AG04450 (cell line): ENCODE results near the gene CLCNKA. TPM values are rescaled to one million over a fixed set of nuclear protein-coding genes. Genes with fewer than 3 reads are reported as not detected.
"Not testable (repeated sequence)": the region's sequence is repeated elsewhere in the genome, so short reads cannot be mapped to it uniquely, and the experiment has no call there.

Experiments used
- CTCF ChIA-PET: fragments of 300-600, 350-600 bp; formaldehyde crosslinking; extraction: SDS; loops from one replicate; lab custom pipeline; 2022; ENCODE audit warnings: antibody characterized with exemption, inconsistent platforms; lab: Charles Lee
- POLR2A ChIA-PET: fragments of 350-600 bp; formaldehyde crosslinking; extraction: SDS; loops from one replicate; lab custom pipeline; 2021; ENCODE audit warnings: antibody characterized with exemption, inconsistent platforms; lab: Yijun Ruan, JAX
- DNase-seq: peaks from one replicate; pipeline ENCODE4 v3.0.0-alpha.2; 2011; ENCODE audit warnings: low read depth, low spot score
- H3K27ac ChIP-seq: one replicate; pipeline ENCODE4 v1.5.1; 2012; ENCODE audit warnings: low read depth, low read length, control low read depth
- H3K27me3 ChIP-seq: one replicate; pipeline ENCODE4 v1.6.0; 2012; ENCODE audit warnings: low read length; ENCODE audit not compliant: control insufficient read depth, insufficient read depth
- H3K4me3 ChIP-seq: 2 replicates; pipeline ENCODE4 v1.5.1; 2011; ENCODE audit warnings: mild to moderate bottlenecking, low read depth, low read length, control low read depth
- H3K9me3 ChIP-seq: 2 replicates; pipeline ENCODE4 v1.5.1; 2012; ENCODE audit warnings: low read length; ENCODE audit not compliant: control insufficient read depth, insufficient read depth
- CTCF ChIP-seq: IDR thresholded peaks from 2 replicates; pipeline ENCODE4 v1.5.1; 2011; ENCODE audit warnings: low read depth, low read length, control low read depth, inconsistent platforms
- polyA plus RNA-seq: library from polyadenylated mRNA; depleted of rRNA; stranded (reverse); fragments of >200 nt; gene quantifications from 2 replicates; pipeline ENCODE4 v1.2.3, GENCODE V29; 2011

Gene CLCNKA
- polyA plus RNA-seq, 1 experiment, result not detected

- Histone ChIP-seq H3K9me3 (peaks cover 6% of the 10 kb centered on the region; the same call in 1 of the 2 replicates), H3K4me3 (no peak overlapping the region), H3K27ac (peak overlapping the region; percentile 82), H3K27me3 (no peaks in the 10 kb centered on the region)
- CTCF ChIA-PET, result interaction anchor here (1.3 to 1.5 kb wide), 3 partner anchors 10 to 227 kb away, joined by 3 to 6 read pairs (median 3); no protein-coding TSS in a partner anchor
- POLR2A ChIA-PET, result no interaction called here
- no peak for TF ChIP-seq CTCF
- DNase-seq, result no peak
These were observed 2.8 kb upstream of the CLCNKA start for GRCh38 chr1:16018749-16019643.

- Histone ChIP-seq H3K9me3 (peaks cover 6% of the 10 kb centered on the region; the same call in 1 of the 2 replicates), H3K27me3 (no peaks in the 10 kb centered on the region), H3K4me3 (no peak overlapping the region), H3K27ac (no peak overlapping the region)
- CTCF ChIA-PET, result interaction anchor here (1.3 to 1.5 kb wide), 4 partner anchors 10 to 228 kb away, joined by 3 to 6 read pairs (median 4); no protein-coding TSS in a partner anchor
- DNase-seq, result no peak
- TF ChIP-seq CTCF, result no peak
- POLR2A ChIA-PET, result no interaction called here
These were observed 2.1 kb upstream of the CLCNKA start for GRCh38 chr1:16019644-16020277.

- DNase-seq, result no peak
- ChIA-PET CTCF (interaction anchor here (1.3 to 1.5 kb wide), 4 partner anchors 11 to 229 kb away, joined by 3 to 6 read pairs (median 4); no protein-coding TSS in a partner anchor), POLR2A (no interaction called here)
These were observed 1.5 kb upstream of the CLCNKA start for GRCh38 chr1:16020325-16020724.

GRCh38 chr1:16020878-16021277 is 958 bp upstream of the CLCNKA start:
- H3K27me3 ChIP-seq, DNase-seq, H3K9me3 ChIP-seq, H3K27ac ChIP-seq, H3K4me3 ChIP-seq, POLR2A ChIA-PET: not testable (repeated sequence)
- CTCF ChIA-PET, result interaction anchor here (1.3 kb wide), 3 partner anchors 12 to 229 kb away, joined by 3 to 4 read pairs (median 4); no protein-coding TSS in a partner anchor

More at GRCh38 chr1:16020325-16020724, 1.5 kb upstream of the CLCNKA start:
- peaks cover 3% of the 10 kb centered on the region for H3K27me3 ChIP-seq
- TF ChIP-seq CTCF, result no peak
- no peak overlapping the region for H3K4me3 ChIP-seq
- peaks cover 5% of the 10 kb centered on the region; the same call in 1 of the 2 replicates for H3K9me3 ChIP-seq
- no peak overlapping the region for H3K27ac ChIP-seq

- DNase-seq, result no peak
- ChIA-PET POLR2A (no interaction called here), CTCF (interaction anchor here (0.6 to 1.1 kb wide), 3 partner anchors 11 to 229 kb away, joined by 3 read pairs; no protein-coding TSS in a partner anchor)
- Histone ChIP-seq H3K9me3 (no peaks in the 10 kb centered on the region), H3K4me3 (no peak overlapping the region), H3K27me3 (peaks cover 4% of the 10 kb centered on the region), H3K27ac (no peak overlapping the region)
- no peak for TF ChIP-seq CTCF
These were observed 557 bp downstream of the CLCNKA start for GRCh38 chr1:16022393-16022792.
